A549 treated with CpdA at 1 μM for 4 hours (cell line): ENCODE data around the gene CFAP20DC. TPM values are rescaled to one million over a fixed set of nuclear protein-coding genes. Genes with fewer than 3 reads are reported as not detected.

Source experiments
- total RNA-seq: library from RNA; stranded (reverse); fragments of 200-300 nt; extraction: Qiagen RNA extraction; gene quantifications from 5 replicates; pipeline ENCODE4 v1.2.3, GENCODE V29; 2022; ENCODE audit warnings: low read depth

CFAP20DC gene
- total RNA-seq, result 2.2 to 2.7 TPM (median 2.3 TPM) in 5 replicates

GRCh38 chr3:59049671-59050331, at the start of gene CFAP20DC:
Gene CFAP20DC (minus strand): TSS chr3:59050025. CDS start chr3:59049631, 394 bp downstream.

